OCI-LY3 (cell line): ENCODE results near the gene BNC2.

Source experiments
- EZH2phosphoT487 ChIP-seq: fragments of 200-600 bp; shearing (Covaris generic); IDR thresholded peaks from 2 replicates; pipeline ENCODE4 v1.6.1; 2018; ENCODE audit warnings: antibody characterized with exemption, mixed run types, low read depth
- TF ChIP-seq, protein P1 (sequence below): fragments of 200-600, 300-600 bp; sonication (generic); IDR thresholded peaks from 2 replicates; pipeline ENCODE4 v1.5.1; 2014; ENCODE audit warnings: antibody characterized with exemption, low read length, low read depth

DNA sequence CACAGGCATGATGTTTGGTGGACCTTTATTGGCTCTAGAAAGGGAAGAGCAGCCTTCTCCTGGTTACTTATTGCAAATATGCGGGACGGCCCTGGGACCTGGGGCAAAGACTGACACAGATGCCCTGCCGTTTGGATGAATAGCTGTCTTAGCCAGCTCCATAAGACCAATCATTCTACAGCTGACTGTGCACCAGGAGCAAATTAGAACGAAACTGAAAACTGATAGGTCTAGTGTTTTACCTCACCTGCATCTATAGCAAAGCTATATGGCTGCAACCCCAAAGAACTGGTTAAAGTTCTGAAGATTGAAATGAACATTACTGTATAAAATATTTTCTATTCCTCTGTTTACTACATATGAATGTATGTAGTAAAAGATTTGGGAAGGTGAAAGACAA lies 34.2 kb upstream of the BNC2 start:
- TF ChIP-seq, protein P1, sequence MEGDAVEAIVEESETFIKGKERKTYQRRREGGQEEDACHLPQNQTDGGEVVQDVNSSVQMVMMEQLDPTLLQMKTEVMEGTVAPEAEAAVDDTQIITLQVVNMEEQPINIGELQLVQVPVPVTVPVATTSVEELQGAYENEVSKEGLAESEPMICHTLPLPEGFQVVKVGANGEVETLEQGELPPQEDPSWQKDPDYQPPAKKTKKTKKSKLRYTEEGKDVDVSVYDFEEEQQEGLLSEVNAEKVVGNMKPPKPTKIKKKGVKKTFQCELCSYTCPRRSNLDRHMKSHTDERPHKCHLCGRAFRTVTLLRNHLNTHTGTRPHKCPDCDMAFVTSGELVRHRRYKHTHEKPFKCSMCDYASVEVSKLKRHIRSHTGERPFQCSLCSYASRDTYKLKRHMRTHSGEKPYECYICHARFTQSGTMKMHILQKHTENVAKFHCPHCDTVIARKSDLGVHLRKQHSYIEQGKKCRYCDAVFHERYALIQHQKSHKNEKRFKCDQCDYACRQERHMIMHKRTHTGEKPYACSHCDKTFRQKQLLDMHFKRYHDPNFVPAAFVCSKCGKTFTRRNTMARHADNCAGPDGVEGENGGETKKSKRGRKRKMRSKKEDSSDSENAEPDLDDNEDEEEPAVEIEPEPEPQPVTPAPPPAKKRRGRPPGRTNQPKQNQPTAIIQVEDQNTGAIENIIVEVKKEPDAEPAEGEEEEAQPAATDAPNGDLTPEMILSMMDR, result no peak
- no peak for TF ChIP-seq EZH2phosphoT487
